IPS-18c (cell line): ENCODE measurements around the gene SSTR1.
"Not testable (repeated sequence)": the region's sequence is repeated elsewhere in the genome, so short reads cannot be mapped to it uniquely, and the experiment has no call there.

Source experiments
- H3K4me3 ChIP-seq: 2 replicates; pipeline ENCODE4 v1.7.0; 2013; ENCODE audit warnings: low read depth, mild to moderate bottlenecking, low read length, moderate library complexity; ENCODE audit not compliant: insufficient read depth
- H3K9me3 ChIP-seq: one replicate; pipeline ENCODE4 v1.6.1; 2013; ENCODE audit warnings: mild to moderate bottlenecking, low read length, moderate library complexity; ENCODE audit not compliant: control insufficient read depth, insufficient read depth

SSTR1 gene, protein sequence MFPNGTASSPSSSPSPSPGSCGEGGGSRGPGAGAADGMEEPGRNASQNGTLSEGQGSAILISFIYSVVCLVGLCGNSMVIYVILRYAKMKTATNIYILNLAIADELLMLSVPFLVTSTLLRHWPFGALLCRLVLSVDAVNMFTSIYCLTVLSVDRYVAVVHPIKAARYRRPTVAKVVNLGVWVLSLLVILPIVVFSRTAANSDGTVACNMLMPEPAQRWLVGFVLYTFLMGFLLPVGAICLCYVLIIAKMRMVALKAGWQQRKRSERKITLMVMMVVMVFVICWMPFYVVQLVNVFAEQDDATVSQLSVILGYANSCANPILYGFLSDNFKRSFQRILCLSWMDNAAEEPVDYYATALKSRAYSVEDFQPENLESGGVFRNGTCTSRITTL

DNA sequence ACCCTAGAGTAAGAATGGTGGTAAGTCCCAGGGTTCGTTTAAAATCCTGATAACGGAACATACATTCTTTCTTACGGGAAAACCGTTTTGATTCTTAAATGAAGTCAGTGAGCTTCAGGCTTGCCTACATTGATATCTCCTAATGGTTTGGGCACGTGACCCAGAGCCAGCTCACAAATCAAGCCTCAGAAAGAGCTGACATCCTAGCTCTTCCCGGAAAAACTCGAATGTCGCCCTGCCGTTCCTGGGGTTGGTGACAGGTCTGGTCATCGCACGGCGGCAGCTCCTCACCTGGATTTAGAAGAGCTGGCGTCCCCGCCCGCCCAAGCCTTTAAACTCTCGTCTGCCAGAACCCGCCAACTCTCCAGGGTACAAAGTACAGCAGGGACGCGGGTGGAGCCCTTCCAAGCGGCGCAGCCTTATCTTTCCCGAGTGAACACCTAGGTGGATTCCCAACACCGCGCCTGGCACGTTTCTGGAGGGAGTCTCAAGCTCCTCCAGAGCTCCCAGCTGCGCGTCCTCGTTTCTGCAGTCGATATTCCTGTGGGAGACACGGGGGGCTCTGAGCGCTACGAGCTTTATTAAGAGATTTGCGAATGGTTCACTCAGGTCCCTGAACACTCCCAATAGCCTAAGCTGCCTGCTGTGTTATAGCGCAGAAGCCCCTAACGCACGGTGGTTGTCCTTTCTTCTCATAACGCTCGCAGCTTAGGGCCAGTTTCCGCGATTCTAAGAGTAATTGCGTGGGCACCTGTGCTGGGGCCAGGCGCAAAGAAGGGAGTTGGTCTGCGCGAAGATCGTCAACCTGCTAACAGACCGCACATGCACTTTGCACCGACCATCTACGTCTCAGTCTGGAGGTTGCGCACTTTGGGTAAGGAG lies at the start of gene SSTR1:
Gene SSTR1, plus strand, starts transcription at position 169 of the 882 bp plus-strand sequence. CDS start 1,486 bp downstream, outside the sequence.
- Histone ChIP-seq H3K4me3 (peak within 1 kb of the TSS; percentile 45; the same call in 1 of the 2 replicates), H3K9me3 (peaks cover 2% of the 10 kb centered on the region)

DNA sequence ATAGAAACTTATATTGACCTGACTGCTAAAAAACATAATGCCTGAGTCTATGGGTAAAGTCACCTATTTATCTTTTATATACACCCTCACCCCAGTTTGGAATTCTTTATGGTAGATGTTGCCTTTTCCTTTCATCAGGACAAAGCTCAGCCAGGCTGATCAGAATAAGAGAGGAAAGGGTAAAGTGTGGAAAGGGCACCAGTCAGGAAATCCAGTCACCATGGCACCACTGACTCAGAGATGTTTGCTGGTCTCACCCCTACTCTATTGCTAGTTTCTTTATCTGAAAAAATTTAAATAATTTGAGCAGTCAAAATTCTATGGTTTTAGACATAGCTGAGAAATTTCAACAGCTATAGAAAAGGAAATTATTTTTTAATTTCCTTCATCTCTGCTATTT lies 49.2 kb upstream of the SSTR1 start:
- Histone ChIP-seq H3K9me3 (no peaks in the 10 kb centered on the region), H3K4me3 (no peak overlapping the region)

DNA sequence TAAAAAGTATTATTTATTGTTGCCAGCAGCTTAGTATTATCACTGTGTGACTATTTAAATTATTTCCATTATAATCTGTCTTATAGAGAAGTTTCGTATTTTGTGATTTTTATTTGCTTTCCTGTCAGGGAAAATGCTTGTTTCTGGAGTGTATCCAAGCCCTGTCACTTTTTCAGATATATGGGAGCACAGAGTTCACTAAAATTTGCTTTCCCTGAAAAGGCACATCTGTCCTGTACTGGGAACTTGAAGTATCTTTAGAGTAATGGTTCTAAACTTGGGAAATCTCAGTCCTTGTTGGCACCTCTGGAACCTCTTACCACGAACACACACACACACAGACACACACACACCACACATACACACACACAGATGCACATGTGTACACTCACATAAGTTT lies 39.3 kb upstream of the SSTR1 start:
- H3K9me3 ChIP-seq, result no peaks in the 10 kb centered on the region
- no peak overlapping the region for H3K4me3 ChIP-seq

DNA sequence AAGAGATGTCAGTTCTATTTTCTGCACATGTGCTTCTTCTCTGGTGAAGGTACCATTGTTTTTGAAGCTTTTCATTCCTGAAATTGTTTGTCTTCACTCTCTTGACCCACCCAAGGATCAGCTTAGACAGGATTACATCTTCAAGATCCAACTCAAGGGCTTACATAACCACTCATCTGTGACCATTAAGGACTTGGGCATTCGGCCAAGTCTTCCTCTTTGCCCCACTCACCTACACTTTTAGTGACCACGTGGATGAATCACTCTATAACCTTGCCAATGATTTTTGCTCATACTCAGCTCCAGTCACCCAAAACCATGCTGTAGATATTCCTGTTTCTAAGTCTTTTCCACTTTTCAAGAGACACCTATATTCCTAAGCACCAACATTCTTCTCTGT lies 36.5 kb upstream of the SSTR1 start:
- H3K9me3 ChIP-seq, result no peaks in the 10 kb centered on the region
- no peak overlapping the region for H3K4me3 ChIP-seq

DNA sequence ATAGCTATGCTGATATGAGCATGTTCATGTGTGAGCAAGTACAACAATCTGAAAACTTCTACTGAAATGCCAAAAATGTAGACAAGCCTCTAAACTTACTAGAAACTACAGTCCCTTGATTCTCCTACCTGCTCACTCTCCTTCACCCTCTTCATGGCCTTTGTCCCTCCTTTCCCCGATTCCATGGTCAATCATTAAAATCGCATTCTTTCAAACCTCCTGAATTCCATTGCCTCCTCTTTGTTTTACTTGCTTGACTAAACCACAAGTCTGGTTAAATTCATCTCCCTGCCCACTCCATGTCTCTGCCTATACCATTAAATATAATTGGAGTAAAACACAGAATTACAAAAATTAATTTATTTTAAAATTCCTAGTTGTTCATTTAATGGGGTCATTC lies 33.0 kb upstream of the SSTR1 start:
- H3K9me3 ChIP-seq, result no peaks in the 10 kb centered on the region
- H3K4me3 ChIP-seq, result no peak overlapping the region

DNA sequence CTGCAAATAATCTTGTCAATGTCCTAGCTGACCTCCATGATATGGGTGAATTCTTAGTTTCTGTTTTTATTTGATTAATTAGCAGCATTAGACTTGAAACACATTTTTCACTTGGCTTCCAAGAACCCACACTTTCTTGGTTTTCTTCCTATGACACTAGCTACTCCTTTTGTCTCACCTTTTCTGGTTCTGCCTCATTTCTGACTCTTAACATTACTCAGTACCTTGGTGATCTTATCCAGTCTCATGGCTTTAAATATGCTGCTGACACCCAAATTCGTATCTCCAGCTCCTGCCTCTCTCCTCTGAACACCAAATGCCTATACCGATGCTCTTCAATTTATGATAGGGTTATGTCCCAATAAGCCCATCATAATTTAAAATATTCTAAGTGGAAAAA lies 32.0 kb upstream of the SSTR1 start:
- Histone ChIP-seq H3K4me3 (no peak overlapping the region), H3K9me3 (no peaks in the 10 kb centered on the region)

DNA sequence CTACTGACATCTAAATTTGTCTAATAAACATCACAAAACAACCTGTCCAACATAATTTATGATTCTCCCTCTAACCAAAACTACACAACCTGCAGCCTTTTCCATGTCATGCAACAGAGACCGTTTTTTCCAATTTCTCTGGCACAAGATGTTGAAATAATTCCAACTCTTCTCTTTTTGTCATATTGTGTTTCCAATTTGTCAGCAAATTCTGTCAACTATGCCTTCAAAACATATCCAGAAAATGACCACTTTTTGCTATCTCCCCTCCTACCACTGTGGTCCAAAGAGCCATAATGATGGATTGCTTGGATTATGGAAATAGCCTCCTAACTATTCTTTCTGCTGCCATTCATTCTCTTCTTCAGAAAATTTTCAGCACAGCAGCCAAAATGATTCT lies 31.3 kb upstream of the SSTR1 start:
- no peaks in the 10 kb centered on the region for H3K9me3 ChIP-seq
- no peak overlapping the region for H3K4me3 ChIP-seq

DNA sequence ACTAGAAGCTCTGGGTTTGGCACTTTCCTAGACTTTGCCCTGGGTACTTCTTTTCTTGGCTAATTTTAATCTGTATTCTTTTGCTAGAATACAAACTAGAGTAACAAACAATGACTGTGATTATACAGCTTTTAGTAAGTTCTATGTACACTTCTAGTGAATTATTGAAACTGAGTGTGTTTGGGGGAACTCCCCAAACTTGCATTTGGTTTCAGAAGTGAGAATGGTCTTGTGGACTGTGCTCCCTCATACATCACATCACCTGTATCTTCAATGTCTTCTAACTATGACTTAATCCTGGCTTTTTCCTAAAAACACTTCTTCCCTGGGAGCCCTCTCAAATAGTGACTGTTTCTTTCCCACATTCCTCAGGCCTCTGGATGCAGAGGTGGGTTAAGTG lies 23.6 kb upstream of the SSTR1 start:
- H3K4me3 ChIP-seq, result no peak overlapping the region
- H3K9me3 ChIP-seq, result no peaks in the 10 kb centered on the region

DNA sequence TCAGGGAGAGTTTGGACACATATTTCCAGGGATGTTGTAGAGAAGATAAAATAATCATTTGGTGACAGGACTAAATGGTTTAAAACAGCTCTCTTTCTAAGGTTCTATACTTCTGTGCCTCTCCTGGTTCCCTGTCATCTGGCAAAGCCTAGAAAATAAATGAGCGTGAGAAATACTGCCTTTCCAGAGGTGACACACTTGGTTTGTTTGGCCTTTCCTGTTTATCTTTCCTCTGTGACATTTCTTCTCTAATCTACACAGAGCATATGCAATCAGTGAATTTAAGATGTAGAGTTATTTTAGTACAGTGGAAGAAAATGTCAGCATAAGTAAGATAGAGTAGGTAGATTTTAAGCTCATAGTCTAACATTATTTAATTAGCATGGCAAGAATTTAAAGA lies 22.0 kb upstream of the SSTR1 start:
- Histone ChIP-seq H3K9me3 (no peaks in the 10 kb centered on the region), H3K4me3 (no peak overlapping the region)

DNA sequence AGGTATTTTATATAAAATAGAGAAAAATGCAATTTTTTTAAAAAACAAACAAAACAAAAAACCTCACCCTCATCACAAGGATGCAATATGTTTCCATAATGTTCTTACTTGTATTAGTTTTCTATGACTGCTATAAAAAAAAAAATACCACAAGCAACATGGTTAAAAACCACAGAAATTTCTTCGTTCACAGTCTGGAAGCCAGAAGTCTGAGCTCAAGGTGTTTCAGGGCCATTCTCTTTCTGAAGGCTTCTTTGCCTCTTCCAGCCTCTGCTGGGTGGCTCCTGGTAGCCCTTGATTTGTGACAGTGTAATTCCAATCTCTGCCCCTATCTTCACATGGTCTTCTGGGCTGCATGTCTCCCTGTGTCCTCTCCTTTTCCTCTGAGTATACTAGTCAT lies 21.5 kb upstream of the SSTR1 start:
- no peaks in the 10 kb centered on the region for H3K9me3 ChIP-seq
- no peak overlapping the region for H3K4me3 ChIP-seq

DNA sequence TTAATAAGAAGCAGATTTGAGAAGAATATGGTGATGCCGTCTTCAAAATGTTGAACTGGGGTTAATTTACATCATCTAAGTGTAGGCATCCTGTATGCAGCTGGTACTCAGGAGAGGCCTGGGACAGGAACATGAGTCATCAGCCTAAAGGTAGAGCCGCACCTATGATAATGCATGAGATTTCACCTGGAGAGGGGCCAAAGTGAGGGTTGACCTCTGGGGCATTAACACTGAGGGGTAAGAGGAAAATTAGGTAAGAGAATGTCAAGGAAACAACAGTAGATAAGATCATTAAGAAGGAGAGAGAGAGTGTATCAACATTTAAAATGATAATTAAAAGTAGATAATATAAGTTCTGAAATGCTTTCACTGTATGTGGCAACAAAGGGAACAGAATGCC lies 20.2 kb upstream of the SSTR1 start:
- Histone ChIP-seq H3K9me3 (no peaks in the 10 kb centered on the region), H3K4me3 (no peak overlapping the region)

DNA sequence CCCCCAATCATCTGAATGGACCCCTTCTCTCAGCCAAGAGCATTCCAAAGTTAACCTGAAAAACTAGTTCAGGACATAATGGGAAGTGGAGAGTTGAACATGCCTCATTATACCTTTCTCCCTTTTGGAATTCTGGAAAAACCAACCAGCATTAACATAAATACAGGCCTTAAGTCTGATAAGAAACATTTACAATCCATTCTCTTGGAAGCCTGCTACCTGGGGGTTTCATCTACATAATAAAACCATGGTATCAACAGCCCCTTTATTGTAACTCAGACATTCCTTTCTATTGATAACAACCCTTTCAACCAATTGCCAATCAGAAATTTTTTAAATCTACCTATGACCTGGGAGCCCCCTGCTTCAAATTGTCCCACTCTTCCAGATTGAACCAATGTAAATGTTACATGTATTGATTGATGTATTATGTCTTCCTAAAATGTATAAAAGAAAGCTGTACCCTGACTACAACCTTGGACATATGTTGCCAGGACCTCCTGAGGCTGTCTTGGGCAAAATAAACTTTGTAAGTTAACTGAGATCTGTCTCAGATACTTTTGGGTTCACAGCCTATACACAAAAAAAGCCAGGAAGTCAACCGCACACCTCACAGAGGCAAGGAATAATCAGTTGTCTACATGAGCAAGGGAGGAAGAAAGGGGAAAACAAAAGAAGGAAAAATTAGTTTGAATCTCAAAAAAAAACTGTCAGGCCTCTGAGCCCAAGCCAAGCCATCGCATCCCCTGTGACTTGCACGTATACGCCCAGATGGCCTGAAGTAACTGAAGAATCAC lies 17.6 kb upstream of the SSTR1 start:
- no peak overlapping the region for H3K4me3 ChIP-seq
- no peaks in the 10 kb centered on the region for H3K9me3 ChIP-seq

DNA sequence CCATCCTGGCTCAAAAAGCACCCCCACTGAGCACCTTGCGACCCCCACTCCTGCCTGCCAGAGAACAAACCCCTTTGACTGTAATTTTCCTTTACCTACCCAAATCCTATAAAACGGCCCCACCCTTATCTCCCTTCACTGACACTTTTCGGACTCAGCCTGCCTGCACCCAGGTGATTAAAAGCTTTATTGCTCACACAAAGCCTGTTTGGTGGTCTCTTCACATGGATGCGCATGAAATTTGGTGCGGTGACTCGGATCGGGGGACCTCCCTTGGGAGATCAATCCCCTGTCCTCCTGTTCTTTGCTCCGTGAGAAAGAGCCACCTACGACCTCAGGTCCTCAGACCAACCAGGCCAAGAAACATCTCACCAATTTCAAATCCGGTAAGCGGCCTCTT lies 16.9 kb upstream of the SSTR1 start:
- peak overlapping the region; percentile 61; the same call in 1 of the 2 replicates for H3K4me3 ChIP-seq
- H3K9me3 ChIP-seq, result not testable (repeated sequence)

DNA sequence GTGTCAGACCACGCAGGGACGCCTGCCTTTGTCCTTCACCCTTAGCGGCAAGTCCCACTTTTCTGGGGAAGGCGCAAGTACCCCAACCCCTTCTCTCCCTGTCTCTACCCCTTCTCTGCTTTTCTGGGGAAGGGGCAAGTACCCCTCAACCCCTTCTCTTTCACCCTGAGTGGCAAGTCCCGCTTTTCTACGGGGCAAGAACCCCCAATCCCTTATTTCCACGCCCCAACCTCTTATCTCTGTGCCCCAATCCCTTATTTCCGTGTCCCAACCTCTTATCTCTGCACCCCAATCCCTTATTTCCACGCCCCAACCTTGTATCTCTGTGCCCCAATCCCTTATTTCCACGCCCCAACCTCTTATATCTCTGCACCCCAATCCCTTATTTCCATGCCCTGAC lies 16.2 kb upstream of the SSTR1 start:
- peak overlapping the region; percentile 61 for H3K4me3 ChIP-seq

DNA sequence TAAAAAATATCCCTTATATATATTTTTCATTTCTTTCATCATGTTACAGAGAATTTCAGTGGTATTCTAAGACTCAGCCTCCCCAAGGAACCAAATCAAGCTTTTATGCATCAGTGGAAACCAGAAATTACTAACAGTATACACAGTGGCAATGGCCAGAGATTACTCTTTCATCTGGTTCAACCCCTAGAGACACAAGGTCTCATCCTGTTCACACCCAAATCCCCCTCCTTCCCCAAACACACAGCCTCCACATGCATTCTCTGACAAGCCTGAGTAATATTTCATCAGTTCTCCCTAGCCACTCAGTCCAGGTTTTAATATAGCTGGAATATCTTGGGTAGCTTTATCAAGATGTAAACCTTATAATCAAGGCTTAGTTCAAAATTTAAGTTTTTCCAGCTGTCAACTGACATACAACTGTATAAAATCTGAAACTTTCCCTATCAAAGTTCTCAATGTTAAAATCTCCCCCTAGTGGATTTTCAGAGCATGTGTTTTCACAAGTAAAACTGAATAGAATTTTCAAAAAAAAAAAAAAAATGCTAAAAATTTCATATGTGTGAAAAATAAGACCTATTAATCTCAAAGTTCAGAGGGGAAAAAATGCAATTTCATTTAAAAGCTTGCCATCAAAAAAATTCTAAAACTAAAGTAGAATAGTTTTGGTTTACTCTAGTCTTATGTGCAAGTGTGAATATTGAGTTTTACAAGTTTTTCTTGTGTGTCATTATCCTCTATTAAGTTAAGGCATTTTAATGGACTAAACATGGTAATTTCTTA lies 10.5 kb upstream of the SSTR1 start:
- no peak overlapping the region for H3K4me3 ChIP-seq
- H3K9me3 ChIP-seq, result no peaks in the 10 kb centered on the region

More for the DNA sequence above, 16.2 kb upstream of the SSTR1 start:
- H3K9me3 ChIP-seq, result not testable (repeated sequence)

DNA sequence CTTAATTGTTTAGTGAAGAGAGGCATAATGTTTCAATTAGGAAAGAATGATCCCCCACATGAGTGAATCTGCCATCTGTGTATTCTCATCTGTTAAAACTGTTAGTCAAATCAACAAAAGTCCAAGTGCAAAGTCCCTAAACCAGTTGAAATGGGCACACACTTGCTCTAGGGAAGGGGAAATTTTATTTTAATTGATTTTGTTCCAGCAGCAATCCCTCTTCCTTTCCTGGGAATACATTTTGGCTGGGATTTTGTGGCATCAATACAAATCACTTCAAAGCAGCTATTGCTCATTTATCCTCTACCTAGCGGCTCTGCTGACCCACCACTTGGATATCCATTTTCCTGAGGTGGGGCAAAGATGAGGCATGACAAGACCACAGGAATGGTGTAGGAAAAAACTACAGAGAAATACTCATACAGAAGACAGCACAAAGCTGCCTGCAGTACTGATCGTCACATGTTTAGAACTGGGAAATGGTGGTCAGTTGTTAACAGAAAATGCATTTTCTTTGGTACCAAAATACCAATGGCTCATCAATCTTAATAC lies 9.8 kb upstream of the SSTR1 start:
- Histone ChIP-seq H3K4me3 (no peak overlapping the region), H3K9me3 (no peaks in the 10 kb centered on the region)
